GM18507 (cell line): Measurements from ENCODE around the gene FSIP1.

Experiments used
- DNase-seq: peaks from one replicate; pipeline ENCODE4 v3.0.0; 2011; ENCODE audit warnings: low read depth; ENCODE audit not compliant: insufficient read length; ENCODE audit errors: extremely low spot score
- FAIRE-seq: peaks from 2 replicates; lab custom pipeline; 2011; peaks lifted over from hg19 to GRCh38; lab: Jason Lieb, UNC

Gene FSIP1

GRCh38 chr15:39735120-39735717 lies 47.4 kb downstream of the FSIP1 start:
- FAIRE-seq: no peak
- no peak for DNase-seq

DNA sequence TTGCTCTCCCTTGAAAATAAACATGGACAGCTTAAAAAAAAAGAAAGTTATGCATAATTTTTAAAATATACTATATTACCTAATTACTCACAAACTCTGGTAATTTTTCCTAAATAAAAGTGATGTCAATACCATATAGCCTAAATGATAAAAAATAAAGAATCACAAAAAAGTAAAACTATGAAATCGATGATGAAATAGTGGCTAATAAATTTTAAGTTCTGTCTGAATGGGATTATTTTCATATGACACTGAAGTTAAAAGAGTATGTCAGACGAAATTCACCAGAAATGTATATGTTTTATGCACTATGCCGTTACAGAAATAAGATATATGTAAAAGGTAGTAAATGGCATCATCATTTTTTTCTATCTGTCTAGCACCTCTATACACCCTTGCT lies 51.4 kb downstream of the FSIP1 start:
- FAIRE-seq (no peak), DNase-seq (no peak)

DNA sequence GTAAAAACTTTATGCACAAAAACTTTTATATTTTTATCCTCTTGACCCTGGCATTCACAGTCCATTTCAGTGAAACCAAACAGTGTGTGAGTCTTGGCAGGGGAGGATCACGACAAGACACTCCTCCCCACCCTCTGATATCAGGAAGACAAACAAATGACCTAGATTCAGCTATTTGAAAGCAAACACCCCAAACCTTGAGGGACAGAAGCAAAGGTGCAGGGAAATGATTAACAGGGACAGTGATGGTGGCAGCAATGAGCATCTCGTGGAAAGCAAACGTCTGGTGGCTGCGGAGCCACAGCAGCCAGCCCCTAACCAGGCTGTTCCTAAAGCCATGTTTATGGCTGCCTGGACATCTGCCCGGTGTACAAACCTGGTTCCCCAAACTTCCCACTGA lies 52.1 kb downstream of the FSIP1 start:
- FAIRE-seq: no peak
- DNase-seq: no peak

DNA sequence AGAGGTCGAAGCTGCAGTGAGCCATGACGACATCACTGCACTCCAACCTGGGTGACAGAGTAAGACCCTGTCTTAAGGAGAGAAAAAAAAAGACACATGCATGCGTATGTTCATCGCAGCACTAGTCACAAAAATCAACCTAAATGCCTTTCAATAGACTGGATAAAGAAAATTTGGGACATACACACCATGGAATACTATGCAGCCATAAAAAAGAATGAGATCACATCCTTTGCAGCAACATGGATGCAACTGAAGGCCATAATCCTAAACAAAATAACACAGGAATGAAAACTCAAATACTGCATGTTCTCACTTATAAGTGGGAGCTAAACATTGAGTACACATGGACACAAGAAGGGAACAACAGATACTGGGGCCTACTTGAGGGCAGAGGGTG lies 53.1 kb downstream of the FSIP1 start:
- DNase-seq (no peak), FAIRE-seq (no peak)

GRCh38 chr15:39728845-39729244 lies 53.8 kb downstream of the FSIP1 start:
- no peak for DNase-seq
- FAIRE-seq: no peak

- no peak for FAIRE-seq
- no peak for DNase-seq
Measured at GRCh38 chr15:39721893-39722292, 60.7 kb downstream of the FSIP1 start.

- DNase-seq: no peak
- no peak for FAIRE-seq
Measured at GRCh38 chr15:39720621-39721611, 61.7 kb downstream of the FSIP1 start.

- DNase-seq (no peak), FAIRE-seq (no peak)
Measured at GRCh38 chr15:39720081-39720480, 62.6 kb downstream of the FSIP1 start.

- DNase-seq (no peak), FAIRE-seq (no peak)
Measured at GRCh38 chr15:39719109-39719508, 63.5 kb downstream of the FSIP1 start.

DNA sequence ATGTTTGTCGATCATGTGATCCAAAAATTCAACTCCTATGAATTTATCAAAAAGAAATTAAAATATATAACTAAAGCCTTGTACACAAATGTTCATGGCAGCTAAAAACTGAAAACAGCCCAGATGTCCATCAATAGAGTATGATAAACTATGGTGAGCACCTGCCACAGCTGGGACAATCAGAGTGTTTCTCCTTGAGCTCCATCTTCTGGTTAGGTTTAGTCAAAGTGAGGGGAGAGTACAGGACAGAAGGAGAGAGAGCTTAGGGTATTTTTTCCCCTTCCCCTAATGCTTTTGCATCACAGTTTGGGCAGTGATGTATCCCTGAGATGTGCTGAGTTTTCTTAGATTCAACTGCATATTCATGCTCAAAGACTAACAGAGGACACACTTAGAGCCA lies 65.5 kb downstream of the FSIP1 start:
- no peak for DNase-seq
- no peak for FAIRE-seq

GRCh38 chr15:39714251-39714650 lies 68.4 kb downstream of the FSIP1 start:
- DNase-seq: no peak
- FAIRE-seq: no peak

DNA sequence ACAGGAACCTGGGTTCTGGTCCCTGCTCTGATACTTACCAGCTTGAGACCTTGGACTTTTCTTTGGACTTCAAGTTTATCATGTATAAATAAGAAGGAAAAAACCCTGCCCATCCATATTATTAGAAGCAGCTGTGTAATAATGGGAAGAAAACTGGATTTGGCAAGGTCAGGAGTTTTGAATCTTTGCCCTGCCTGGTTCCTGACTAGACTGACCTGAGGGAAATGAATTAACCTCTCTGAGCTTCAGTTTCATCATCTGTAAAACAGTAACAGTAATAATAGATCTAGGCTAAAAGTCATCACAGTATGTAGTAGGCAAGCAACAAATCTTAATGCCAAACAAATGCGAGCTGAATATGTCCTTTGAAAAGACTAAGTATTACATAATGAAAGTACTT lies 68.8 kb downstream of the FSIP1 start:
- DNase-seq: no peak
- FAIRE-seq: no peak

- FAIRE-seq (no peak), DNase-seq (no peak)
Measured at GRCh38 chr15:39710681-39711080, 72.0 kb downstream of the FSIP1 start.

- no peak for FAIRE-seq
- no peak for DNase-seq
Measured at GRCh38 chr15:39709941-39710340, 72.7 kb downstream of the FSIP1 start.

DNA sequence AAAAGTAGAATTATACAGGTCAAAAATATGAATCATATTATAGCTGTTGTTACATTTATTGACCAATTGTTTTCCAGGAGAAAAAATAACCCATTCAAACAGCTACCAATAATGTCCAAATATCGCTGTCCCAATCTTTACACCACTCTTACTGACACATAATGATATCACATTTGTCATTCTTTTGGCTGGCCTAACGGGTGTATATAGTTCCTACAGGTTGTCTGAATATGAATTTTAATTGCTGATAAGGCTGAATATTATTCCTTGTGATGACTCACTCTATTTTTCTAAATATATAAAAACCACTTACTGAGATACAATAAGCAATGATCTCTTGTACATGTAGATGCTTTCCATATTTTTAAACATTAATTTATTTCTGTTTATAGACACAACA lies 76.4 kb downstream of the FSIP1 start:
- FAIRE-seq (no peak), DNase-seq (no peak)

DNA sequence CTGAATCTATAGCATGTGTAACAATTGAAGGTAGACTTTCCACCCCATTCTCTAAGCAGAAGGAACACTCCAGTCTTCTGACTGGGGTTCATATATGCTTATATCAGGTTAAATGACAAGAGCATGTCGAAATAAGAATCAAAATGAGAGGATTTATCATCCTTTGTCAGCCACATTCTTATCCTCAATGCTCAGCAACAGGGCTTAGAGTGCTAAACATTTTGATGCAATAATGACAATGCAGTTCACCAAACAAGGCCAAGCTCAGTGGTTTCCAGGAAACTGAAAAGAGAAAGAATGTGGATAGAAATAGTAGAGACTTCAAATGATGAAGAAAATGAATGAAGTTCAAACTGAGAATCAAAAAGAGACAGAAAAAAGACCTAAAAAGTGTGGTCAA lies 78.0 kb downstream of the FSIP1 start:
- no peak for FAIRE-seq
- DNase-seq: no peak

- no peak for FAIRE-seq
- no peak for DNase-seq
Measured at GRCh38 chr15:39704235-39704634, 78.4 kb downstream of the FSIP1 start.

DNA sequence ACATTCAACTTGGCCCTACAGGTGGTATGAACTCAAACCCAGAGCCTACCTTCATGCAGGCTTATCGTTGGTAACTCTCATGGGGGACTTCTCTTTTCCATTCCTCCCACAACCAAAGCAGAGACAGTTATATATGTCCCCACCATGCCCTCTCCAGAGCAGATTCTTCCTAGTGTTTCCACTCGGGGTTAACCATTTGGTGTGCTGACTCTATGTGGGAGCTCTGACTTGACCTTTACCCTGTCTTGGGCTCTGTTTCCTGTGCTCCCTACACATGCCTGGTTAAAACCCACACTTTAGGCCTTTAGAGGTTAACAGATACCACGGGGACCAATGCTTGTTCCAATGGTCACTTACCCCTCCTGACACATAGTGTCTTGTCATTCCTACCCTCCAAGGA lies 80.7 kb downstream of the FSIP1 start:
- DNase-seq (no peak), FAIRE-seq (no peak)

DNA sequence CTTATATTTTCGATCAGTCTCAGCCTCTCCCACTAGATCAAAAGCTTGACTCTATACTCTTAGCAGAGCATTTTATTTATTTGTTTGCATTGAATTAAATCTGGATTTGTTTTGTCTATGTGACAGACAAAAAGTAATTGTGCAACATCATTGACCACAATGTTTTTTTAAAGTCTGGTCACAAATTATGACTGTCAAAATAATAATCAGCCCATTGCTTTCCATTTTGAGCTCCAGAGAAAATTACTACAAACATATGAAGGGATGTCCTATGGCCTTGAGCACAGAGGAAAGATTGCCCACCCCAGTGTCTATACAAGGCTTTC lies 82.3 kb downstream of the FSIP1 start:
- no peak for FAIRE-seq
- DNase-seq: no peak

GRCh38 chr15:39699516-39700374 lies 82.9 kb downstream of the FSIP1 start:
- FAIRE-seq (no peak), DNase-seq (no peak)
